WTC11 (cell line): ENCODE measurements around the gene UBE2S. TPM values are rescaled to one million over a fixed set of nuclear protein-coding genes. Genes with fewer than 3 reads are reported as not detected.

Source experiments
- ATAC-seq: fragments of 200-7000 bp; cut with Tn5 transposase; 2 replicates; pipeline ENCODE4 v1.10.0; 2021; ENCODE audit warnings: mild to moderate bottlenecking, moderate library complexity
- CTCF ChIA-PET: fragments of 300-600 bp; sonication (Branson Sonifier 250); formaldehyde crosslinking; loops from one replicate; lab custom pipeline; 2021; ENCODE audit warnings: antibody characterized with exemption; lab: Charles Lee
- POLR2A ChIA-PET: fragments of 350-600 bp; sonication (Branson Sonifier 250); formaldehyde crosslinking; loops from one replicate; lab custom pipeline; 2021; ENCODE audit warnings: antibody characterized with exemption; lab: Charles Lee
- DNase-seq: peaks from one replicate; pipeline ENCODE4 v3.0.0; 2021; ENCODE audit warnings: low spot score
- H3K27ac Mint-ChIP-seq: 2 replicates; pipeline ENCODE4 v1.8.0; 2021; ENCODE audit warnings: mixed read lengths
- H3K27me3 Mint-ChIP-seq: 2 replicates; pipeline ENCODE4 v1.8.0; 2021; ENCODE audit warnings: low read depth, mild to moderate bottlenecking, moderate library complexity, mixed read lengths
- H3K36me3 Mint-ChIP-seq: 2 replicates; pipeline ENCODE4 v1.8.0; 2021; ENCODE audit warnings: mixed read lengths
- H3K4me1 Mint-ChIP-seq: 2 replicates; pipeline ENCODE4 v1.8.0; 2022; ENCODE audit warnings: mixed read lengths
- H3K4me3 Mint-ChIP-seq: 2 replicates; pipeline ENCODE4 v1.8.0; 2021; ENCODE audit warnings: mild to moderate bottlenecking, moderate library complexity, mixed read lengths
- H3K9me3 Mint-ChIP-seq: 2 replicates; pipeline ENCODE4 v1.8.0; 2021; ENCODE audit warnings: mixed read lengths
- ESRRA ChIP-seq: sonication (generic); formaldehyde crosslinking; IDR thresholded peaks from 2 replicates; pipeline ENCODE4 v1.8.1; 2022; ENCODE audit warnings: mild to moderate bottlenecking, missing genetic modification reagents, borderline replicate concordance
- MAX ChIP-seq: sonication (generic); formaldehyde crosslinking; IDR thresholded peaks from 2 replicates; pipeline ENCODE4 v1.8.0; 2022; ENCODE audit warnings: mild to moderate bottlenecking, missing genetic modification reagents
- MLX ChIP-seq: sonication (generic); formaldehyde crosslinking; IDR thresholded peaks from 2 replicates; pipeline ENCODE4 v1.8.1; 2023; ENCODE audit warnings: mild to moderate bottlenecking, missing genetic modification reagents, moderate library complexity
- NFE2L1 ChIP-seq: sonication (generic); formaldehyde crosslinking; IDR thresholded peaks from 2 replicates; pipeline ENCODE4 v1.8.1; 2023; ENCODE audit warnings: missing genetic modification reagents
- NR3C1 ChIP-seq: sonication (generic); formaldehyde crosslinking; conservative IDR thresholded peaks from 2 replicates; pipeline ENCODE4 v1.8.1; 2023; ENCODE audit warnings: low read depth, mild to moderate bottlenecking, missing genetic modification reagents
- SP1 ChIP-seq: sonication (generic); formaldehyde crosslinking; conservative IDR thresholded peaks from 2 replicates; pipeline ENCODE4 v1.8.1; 2022; ENCODE audit warnings: missing genetic modification reagents
- TP53 ChIP-seq: sonication (generic); formaldehyde crosslinking; IDR thresholded peaks from 2 replicates; pipeline ENCODE4 v1.8.1; 2023; ENCODE audit warnings: mild to moderate bottlenecking, missing genetic modification reagents
- ZBTB43 ChIP-seq: sonication (generic); formaldehyde crosslinking; IDR thresholded peaks from 2 replicates; pipeline ENCODE4 v1.8.1; 2023; ENCODE audit warnings: mild to moderate bottlenecking, missing genetic modification reagents
- ZNF281 ChIP-seq: sonication (generic); formaldehyde crosslinking; IDR thresholded peaks from 2 replicates; pipeline ENCODE4 v1.8.0; 2023; ENCODE audit warnings: mild to moderate bottlenecking, missing genetic modification reagents
- ZNF396 ChIP-seq: fragments of 250-450 bp; sonication (Bioruptor Pico); IDR thresholded peaks from 2 replicates; pipeline ENCODE4 v1.8.0; 2021; ENCODE audit warnings: mild to moderate bottlenecking, moderate library complexity, borderline replicate concordance
- total RNA-seq: library from RNA; stranded (reverse); gene quantifications from 3 replicates; pipeline ENCODE4 v1.2.3, GENCODE V29; 2021
- TF ChIP-seq, protein P1 (sequence below): sonication (generic); formaldehyde crosslinking; IDR thresholded peaks from 2 replicates; pipeline ENCODE4 v1.8.1; 2022; ENCODE audit warnings: mild to moderate bottlenecking, moderate library complexity, missing genetic modification reagents
- TF ChIP-seq, protein P2 (sequence below): fragments of 250-450 bp; sonication (Bioruptor Pico); conservative IDR thresholded peaks from 2 replicates; pipeline ENCODE4 v1.9.0; 2021; ENCODE audit warnings: mild to moderate bottlenecking

The UBE2S gene
- total RNA-seq, 1 experiment from 2014 or later, result 442 TPM

DNA sequence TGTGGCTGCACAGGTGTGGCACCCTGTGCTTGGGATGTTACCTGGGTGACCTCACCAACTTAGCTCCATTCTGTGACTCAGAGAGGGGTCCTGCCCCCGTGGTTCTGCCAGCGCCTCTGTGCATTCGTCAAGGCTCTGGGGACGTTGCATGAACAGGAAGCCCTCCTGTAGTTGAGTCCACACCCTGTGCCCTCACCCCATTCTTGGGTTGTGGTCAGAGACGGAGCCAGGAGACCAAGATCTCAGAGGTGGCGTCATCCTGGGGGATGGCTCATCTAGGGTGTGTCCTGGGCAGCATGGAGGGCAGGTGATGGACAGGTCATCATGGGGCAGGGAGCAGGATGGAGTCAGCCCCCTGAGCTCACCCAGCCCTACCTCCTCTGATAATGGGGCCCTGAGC is 55.5 kb downstream of the UBE2S start (continued):
- TF ChIP-seq NFE2L1 (CRISPR knock-in tag) (no peak), ZNF281 (CRISPR knock-in tag) (no peak), ZBTB43 (CRISPR knock-in tag) (no peak)

DNA sequence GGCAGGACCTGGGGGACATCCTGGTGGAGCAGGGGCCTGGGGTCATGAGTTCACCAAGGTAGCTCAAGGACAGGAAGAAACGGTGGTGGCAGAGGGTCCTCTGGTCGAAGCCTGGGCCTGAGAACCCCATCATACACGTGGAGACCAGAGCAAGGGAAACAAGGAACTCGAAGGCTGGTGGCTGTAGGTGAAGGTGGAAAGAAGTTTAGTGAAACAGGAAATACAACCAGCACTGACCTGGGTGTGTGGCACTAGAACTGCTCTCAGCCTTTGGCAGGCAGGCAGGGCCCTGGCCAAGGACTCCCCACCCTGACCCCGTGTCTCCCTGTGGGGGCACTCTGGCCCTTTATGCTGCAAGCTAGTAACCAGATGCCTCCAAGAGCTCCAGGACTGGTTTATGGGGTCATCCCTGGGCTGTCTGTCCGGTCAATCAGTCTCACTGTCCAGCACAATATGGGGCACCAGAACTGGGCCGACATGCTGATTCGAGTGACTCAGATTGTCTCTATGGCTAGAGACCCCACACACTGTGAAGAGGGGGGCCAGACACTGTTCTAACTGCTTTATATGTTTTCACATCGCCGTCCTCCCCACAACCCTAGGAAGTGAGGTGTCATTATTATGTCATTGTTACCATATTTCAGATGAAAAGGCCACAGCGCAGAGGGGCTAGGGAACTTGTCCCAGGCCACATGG is 56.8 kb downstream of the UBE2S start:
- TF ChIP-seq, protein P1, sequence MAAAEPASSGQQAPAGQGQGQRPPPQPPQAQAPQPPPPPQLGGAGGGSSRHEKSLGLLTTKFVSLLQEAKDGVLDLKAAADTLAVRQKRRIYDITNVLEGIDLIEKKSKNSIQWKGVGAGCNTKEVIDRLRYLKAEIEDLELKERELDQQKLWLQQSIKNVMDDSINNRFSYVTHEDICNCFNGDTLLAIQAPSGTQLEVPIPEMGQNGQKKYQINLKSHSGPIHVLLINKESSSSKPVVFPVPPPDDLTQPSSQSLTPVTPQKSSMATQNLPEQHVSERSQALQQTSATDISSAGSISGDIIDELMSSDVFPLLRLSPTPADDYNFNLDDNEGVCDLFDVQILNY (CRISPR knock-in tag), result no peak
- TF ChIP-seq MAX (CRISPR knock-in tag) (no peak), SP1 (CRISPR knock-in tag) (no peak), MLX (CRISPR knock-in tag) (no peak), ZNF396 (CRISPR knock-in tag) (no peak), NFE2L1 (CRISPR knock-in tag) (no peak), NR3C1 (CRISPR knock-in tag) (no peak), TP53 (CRISPR knock-in tag) (no peak), ESRRA (no peak)
- TF ChIP-seq, protein P2, sequence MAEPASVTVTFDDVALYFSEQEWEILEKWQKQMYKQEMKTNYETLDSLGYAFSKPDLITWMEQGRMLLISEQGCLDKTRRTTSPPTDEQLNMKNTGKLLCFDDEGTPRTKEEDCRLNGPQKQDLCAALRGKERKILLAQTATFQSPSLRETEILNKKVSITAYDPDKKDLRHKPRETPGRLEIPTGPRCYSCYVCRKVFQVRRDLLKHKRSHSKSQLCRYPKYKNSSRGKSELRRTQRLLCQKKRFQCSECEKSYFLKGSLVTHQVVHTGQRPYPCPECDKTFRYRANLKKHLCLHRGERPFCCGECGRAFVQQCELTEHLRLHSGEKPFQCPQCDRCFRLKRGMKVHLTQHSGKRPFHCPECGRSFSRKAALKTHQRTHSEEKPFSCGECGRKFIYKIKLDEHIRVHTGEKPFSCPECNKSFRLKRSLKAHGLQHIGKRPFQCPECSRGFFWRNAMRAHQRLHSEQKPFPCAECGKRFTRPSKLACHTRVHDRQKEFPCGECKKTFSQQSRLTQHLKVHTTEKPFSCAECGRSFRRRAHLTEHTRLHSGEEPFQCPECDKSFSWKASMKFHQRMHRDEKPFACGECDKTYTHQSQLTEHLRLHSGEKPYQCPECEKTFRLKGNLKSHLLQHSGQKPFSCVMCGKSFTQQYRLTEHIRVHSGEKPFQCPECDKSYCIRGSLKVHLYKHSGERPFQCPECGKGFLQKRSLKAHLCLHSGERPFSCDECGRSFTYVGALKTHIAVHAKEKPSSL, result no peak
- peaks cover 51% of the 10 kb centered on the region for H3K27me3 Mint-ChIP-seq

More for the DNA sequence above, 56.8 kb downstream of the UBE2S start:
- ChIA-PET CTCF (interaction anchor here (1.4 to 3.4 kb wide), 2 partner anchors 12 to 210 kb away, joined by 4 to 30 read pairs; partner anchors contain the start of gene KMT5C), POLR2A (interaction anchor here (1.4 to 3.7 kb wide), 3 partner anchors 9 to 50 kb away, joined by 6 to 28 read pairs (median 8); partner anchors contain the start of gene KMT5C)
- peaks cover 51% of the 10 kb centered on the region for H3K4me1 Mint-ChIP-seq
- no peak overlapping the region for H3K4me3 Mint-ChIP-seq
- H3K27ac Mint-ChIP-seq, result no peak overlapping the region
- no peak for DNase-seq
- H3K9me3 Mint-ChIP-seq, result no peaks in the 10 kb centered on the region
- no peaks in the 10 kb centered on the region for H3K36me3 Mint-ChIP-seq
- ATAC-seq, result no peak

Other genes starting within 250 kb of the UBE2S start
- gene DNAAF3, start 241.2 kb downstream of the UBE2S start, total RNA-seq, result 4.0 to 5.9 TPM (median 5.6 TPM) in 3 replicates
- gene SYT5, start 227.5 kb downstream of the UBE2S start, total RNA-seq, result 0.77 to 2.5 TPM (median 1.1 TPM) in 3 replicates
- 0.41 to 0.63 TPM (median 0.44 TPM) in 3 replicates for gene PTPRH, start 198.3 kb downstream of the UBE2S start, total RNA-seq
- gene TMEM86B, start 179.0 kb downstream of the UBE2S start, total RNA-seq, result 3.5 to 4.2 TPM (median 4.1 TPM) in 3 replicates
- gene PPP6R1, start 148.8 kb downstream of the UBE2S start, total RNA-seq, result 78.4 to 91.8 TPM (median 83.2 TPM) in 3 replicates
- 57.1 to 65.2 TPM (median 60.9 TPM) in 3 replicates for gene HSPBP1, start 127.7 kb downstream of the UBE2S start, total RNA-seq
- gene BRSK1, start 123.8 kb downstream of the UBE2S start, total RNA-seq, result 49.2 to 52.4 TPM (median 49.7 TPM) in 3 replicates
- 0.44 to 0.50 TPM in 2 of 3 replicates, not detected in the other for gene TMEM150B, start 82.4 kb downstream of the UBE2S start, total RNA-seq
- 49.1 to 63.1 TPM (median 52.3 TPM) in 3 replicates for gene KMT5C, start 67.9 kb downstream of the UBE2S start, total RNA-seq
- 4.1 to 8.0 TPM (median 4.3 TPM) in 3 replicates for gene COX6B2, start 53.1 kb downstream of the UBE2S start, total RNA-seq
- gene GARIN5B, start 44.5 kb downstream of the UBE2S start, total RNA-seq, result 0.07 to 0.09 TPM in 2 of 3 replicates, not detected in the other
- gene IL11, start 37.3 kb downstream of the UBE2S start, total RNA-seq, result 1.2 to 1.8 TPM (median 1.6 TPM) in 3 replicates
- gene TMEM190, start 31.0 kb downstream of the UBE2S start, total RNA-seq, result 0.33 to 2.6 TPM (median 0.82 TPM) in 3 replicates
- 5.8 to 8.3 TPM (median 6.5 TPM) in 3 replicates for gene TMEM238, start 23.5 kb downstream of the UBE2S start, total RNA-seq
- gene RPL28, start 21.9 kb downstream of the UBE2S start, total RNA-seq, result 2,505 to 2,895 TPM (median 2,837 TPM) in 3 replicates
- gene SHISA7, start 35.5 kb upstream of the UBE2S start, total RNA-seq, result 0.79 to 0.94 TPM (median 0.87 TPM) in 3 replicates
- 96.3 to 96.6 TPM (median 96.4 TPM) in 3 replicates for gene ISOC2, start 53.9 kb upstream of the UBE2S start, total RNA-seq
- 2.1 to 2.5 TPM (median 2.2 TPM) in 3 replicates for gene C19orf85, start 57.0 kb upstream of the UBE2S start, total RNA-seq
- gene ZNF628, start 68.8 kb upstream of the UBE2S start, total RNA-seq, result 14.0 to 23.6 TPM (median 17.8 TPM) in 3 replicates
- 71.9 to 87.7 TPM (median 74.8 TPM) in 3 replicates for gene NAT14, start 77.4 kb upstream of the UBE2S start, total RNA-seq
- 1.8 to 2.9 TPM (median 2.5 TPM) in 3 replicates for gene SSC5D, start 80.6 kb upstream of the UBE2S start, total RNA-seq
- gene SBK2, start 129.3 kb upstream of the UBE2S start, total RNA-seq, result 5.2 to 6.4 TPM (median 5.8 TPM) in 3 replicates
- gene SBK3, start 137.8 kb upstream of the UBE2S start, total RNA-seq, result 0.90 to 1.3 TPM (median 1.1 TPM) in 3 replicates
- 29.7 to 30.4 TPM (median 30.0 TPM) in 3 replicates for gene ZNF579, start 173.1 kb upstream of the UBE2S start, total RNA-seq
- 20.1 to 22.7 TPM (median 20.6 TPM) in 3 replicates for gene FIZ1, start 191.7 kb upstream of the UBE2S start, total RNA-seq
- gene ZNF524, start 192.5 kb upstream of the UBE2S start, total RNA-seq, result 5.5 to 6.3 TPM (median 5.5 TPM) in 3 replicates
- 18.5 to 21.7 TPM (median 19.0 TPM) in 3 replicates for gene ZNF865, start 197.9 kb upstream of the UBE2S start, total RNA-seq
- 9.9 to 12.1 TPM (median 11.4 TPM) in 3 replicates for gene ZNF784, start 216.8 kb upstream of the UBE2S start, total RNA-seq
- 31.3 to 33.5 TPM (median 32.0 TPM) in 3 replicates for gene ZNF580, start 233.2 kb upstream of the UBE2S start, total RNA-seq
- 94.6 to 100 TPM (median 99.5 TPM) in 3 replicates for gene ZNF581, start 235.9 kb upstream of the UBE2S start, total RNA-seq
- 21.1 to 24.8 TPM (median 24.8 TPM) in 3 replicates for gene CCDC106, start 240.4 kb upstream of the UBE2S start, total RNA-seq
- gene U2AF2, start 247.2 kb upstream of the UBE2S start, total RNA-seq, result 249 to 302 TPM (median 249 TPM) in 3 replicates